Smooth muscle cell (in vitro differentiated cells): ENCODE results near the gene SETD1A. TPM values are rescaled to one million over a fixed set of nuclear protein-coding genes. Genes with fewer than 3 reads are reported as not detected.

Experiments
- DNase-seq: peaks from one replicate; lab custom pipeline; 2025; ENCODE audit not compliant: unreplicated experiment; lab: John Stamatoyannopoulos, UW
- H2AFZ ChIP-seq: fragments of 200-600 bp; sonication (generic); 2 replicates; pipeline ENCODE4 v1.6.0; 2016; ENCODE audit warnings: antibody characterized with exemption, low read depth, mild to moderate bottlenecking
- H3F3A ChIP-seq: fragments of 200-600 bp; sonication (generic); 2 replicates; pipeline ENCODE4 v1.6.0; 2017; ENCODE audit warnings: antibody characterized with exemption, low read depth
- H3K27ac ChIP-seq: fragments of 200-600 bp; sonication (generic); 2 replicates; pipeline ENCODE4 v1.5.1; 2016; ENCODE audit warnings: low read depth, mild to moderate bottlenecking
- H3K27me3 ChIP-seq: fragments of 200-600 bp; sonication (generic); 2 replicates; pipeline ENCODE4 v1.6.1; 2016; ENCODE audit warnings: low read depth, mild to moderate bottlenecking
- H3K36me3 ChIP-seq: fragments of 200-600 bp; sonication (generic); 2 replicates; pipeline ENCODE4 v1.5.1; 2016; ENCODE audit warnings: low read depth
- H3K4me1 ChIP-seq: fragments of 200-600 bp; sonication (generic); 2 replicates; pipeline ENCODE4 v1.5.1; 2016; ENCODE audit warnings: low read depth
- H3K4me2 ChIP-seq: fragments of 200-600 bp; sonication (generic); 2 replicates; pipeline ENCODE4 v1.6.0; 2016; ENCODE audit warnings: mild to moderate bottlenecking
- H3K4me3 ChIP-seq: fragments of 200-600 bp; sonication (generic); 2 replicates; pipeline ENCODE4 v1.5.1; 2016; ENCODE audit warnings: mild to moderate bottlenecking
- H3K79me2 ChIP-seq: fragments of 200-600 bp; sonication (generic); 2 replicates; pipeline ENCODE4 v1.6.0; 2016; ENCODE audit warnings: low read depth, mild to moderate bottlenecking
- H3K9ac ChIP-seq: fragments of 200-600 bp; sonication (generic); 2 replicates; pipeline ENCODE4 v1.6.0; 2016; ENCODE audit warnings: low read depth
- H3K9me3 ChIP-seq: fragments of 200-600 bp; sonication (generic); replicated peaks from 2 replicates; pipeline ENCODE4 v1.5.1; 2016; ENCODE audit warnings: low read depth
- H4K20me1 ChIP-seq: fragments of 200-600 bp; sonication (generic); 2 replicates; pipeline ENCODE4 v1.6.0; 2016; ENCODE audit warnings: low read depth
- WGBS: methylation state at CpG from one replicate; pipeline ENCODE4 v1.1.7; 2016; ENCODE audit warnings: low lambda C conversion rate; 5-methylcytosine and 5-hydroxymethylcytosine counted together
- polyA plus RNA-seq: library from polyadenylated mRNA; unstranded; fragments of >200 nt; fragmentation: Nextera tagmentation; extraction: Ambion mirVana; gene quantifications from 2 replicates; pipeline ENCODE4 v1.2.1, GENCODE V29; 2016
- total RNA-seq: library from RNA; depleted of rRNA; stranded (reverse); fragments of >200 nt; gene quantifications from 2 replicates; pipeline ENCODE4 v1.2.3, GENCODE V29; 2014
- TF ChIP-seq, protein P1 (sequence below): fragments of 200-600 bp; sonication (generic); IDR thresholded peaks from 2 replicates; pipeline ENCODE4 v1.5.1; 2017; ENCODE audit warnings: borderline replicate concordance, mild to moderate bottlenecking, antibody characterized with exemption; ENCODE audit not compliant: insufficient read depth, poor library complexity, severe bottlenecking

The SETD1A gene
- total and polyA plus RNA-seq, 2 experiments from 2014 or later, result 1.2 to 2.9 TPM

- H3F3A ChIP-seq, result no peaks in the 10 kb centered on the region
- no peak overlapping the region for H3K4me2 ChIP-seq
- no peaks in the 10 kb centered on the region for H3K36me3 ChIP-seq
- H4K20me1 ChIP-seq, result no peaks in the 10 kb centered on the region
- H3K27me3 ChIP-seq, result no peaks in the 10 kb centered on the region
- no peaks in the 10 kb centered on the region for H3K79me2 ChIP-seq
- no peak overlapping the region for H3K4me3 ChIP-seq
- no peak overlapping the region for H3K27ac ChIP-seq
- TF ChIP-seq, protein P1, sequence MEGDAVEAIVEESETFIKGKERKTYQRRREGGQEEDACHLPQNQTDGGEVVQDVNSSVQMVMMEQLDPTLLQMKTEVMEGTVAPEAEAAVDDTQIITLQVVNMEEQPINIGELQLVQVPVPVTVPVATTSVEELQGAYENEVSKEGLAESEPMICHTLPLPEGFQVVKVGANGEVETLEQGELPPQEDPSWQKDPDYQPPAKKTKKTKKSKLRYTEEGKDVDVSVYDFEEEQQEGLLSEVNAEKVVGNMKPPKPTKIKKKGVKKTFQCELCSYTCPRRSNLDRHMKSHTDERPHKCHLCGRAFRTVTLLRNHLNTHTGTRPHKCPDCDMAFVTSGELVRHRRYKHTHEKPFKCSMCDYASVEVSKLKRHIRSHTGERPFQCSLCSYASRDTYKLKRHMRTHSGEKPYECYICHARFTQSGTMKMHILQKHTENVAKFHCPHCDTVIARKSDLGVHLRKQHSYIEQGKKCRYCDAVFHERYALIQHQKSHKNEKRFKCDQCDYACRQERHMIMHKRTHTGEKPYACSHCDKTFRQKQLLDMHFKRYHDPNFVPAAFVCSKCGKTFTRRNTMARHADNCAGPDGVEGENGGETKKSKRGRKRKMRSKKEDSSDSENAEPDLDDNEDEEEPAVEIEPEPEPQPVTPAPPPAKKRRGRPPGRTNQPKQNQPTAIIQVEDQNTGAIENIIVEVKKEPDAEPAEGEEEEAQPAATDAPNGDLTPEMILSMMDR, result no peak
- H3K4me1 ChIP-seq, result peaks cover 12% of the 10 kb centered on the region
- no peak overlapping the region for H3K9ac ChIP-seq
- DNase-seq, result no peak
- 94% methylated on average over 3 of the region's 3 CpGs for WGBS
- no peak overlapping the region for H2AFZ ChIP-seq
- H3K9me3 ChIP-seq, result no peaks in the 10 kb centered on the region
Measured at GRCh38 chr16:30914830-30915229, 42.7 kb upstream of the SETD1A start.

DNA sequence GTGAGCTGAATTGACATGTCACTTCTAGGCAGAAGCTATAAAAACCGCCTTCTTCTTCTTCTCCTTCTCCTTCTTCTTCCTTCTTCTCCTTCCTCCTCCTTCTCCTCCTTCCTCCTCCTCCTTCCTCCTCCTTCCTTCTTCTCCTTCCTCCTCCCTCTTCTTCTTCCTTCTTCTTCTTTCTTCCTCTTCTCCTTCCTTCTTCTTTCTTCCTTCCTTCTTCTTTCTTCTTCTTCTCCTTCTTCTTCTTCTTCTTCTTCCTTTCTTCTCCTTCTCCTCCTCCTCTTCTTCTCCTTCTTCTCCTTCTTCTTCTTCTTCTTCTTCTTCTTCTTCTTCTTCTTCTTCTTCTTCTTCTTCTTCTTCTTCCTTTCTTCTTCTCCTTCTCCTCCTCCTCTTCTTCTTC lies 38.9 kb upstream of the SETD1A start:
- no peak for DNase-seq
- no peaks in the 10 kb centered on the region for H3K9me3 ChIP-seq
- 72% methylated on average over 1 of the region's 1 CpG for WGBS
- H3K9ac ChIP-seq, result no peak overlapping the region
- no peaks in the 10 kb centered on the region for H3K79me2 ChIP-seq
- peaks cover 7% of the 10 kb centered on the region for H3K4me1 ChIP-seq
- no peaks in the 10 kb centered on the region for H3K36me3 ChIP-seq
- no peaks in the 10 kb centered on the region for H3K27me3 ChIP-seq
- TF ChIP-seq, protein P1, result no peak
- no peak overlapping the region for H3K27ac ChIP-seq
- no peak overlapping the region for H2AFZ ChIP-seq
- H3F3A ChIP-seq, result no peaks in the 10 kb centered on the region
- no peak overlapping the region for H3K4me2 ChIP-seq
- H3K4me3 ChIP-seq, result no peak overlapping the region
- H4K20me1 ChIP-seq, result no peaks in the 10 kb centered on the region

DNA sequence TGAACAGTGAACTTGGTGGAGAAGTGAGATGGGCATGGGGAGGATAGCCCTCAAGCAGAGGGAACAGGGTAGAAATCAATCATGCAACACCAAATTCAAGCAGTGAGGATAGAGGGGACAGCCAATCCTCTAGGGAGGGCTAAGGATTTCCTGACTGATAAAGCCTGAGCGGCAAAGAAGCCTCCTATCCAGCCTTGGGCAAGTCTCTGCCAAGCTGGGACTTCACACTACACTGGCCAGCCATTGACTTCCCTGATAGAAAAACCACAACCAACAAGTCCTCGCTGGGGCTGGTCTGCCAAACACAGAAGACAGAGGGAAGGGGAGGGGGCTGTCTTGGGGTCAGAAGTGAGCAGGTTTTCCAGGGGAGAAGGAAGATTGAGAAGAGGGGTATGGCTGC lies 36.7 kb upstream of the SETD1A start:
- H3K4me1 ChIP-seq, result peaks cover 15% of the 10 kb centered on the region
- peaks cover 3% of the 10 kb centered on the region for H3K79me2 ChIP-seq
- TF ChIP-seq, protein P1, result no peak
- no peak overlapping the region for H3K4me3 ChIP-seq
- WGBS, result 73% methylated on average over 2 of the region's 2 CpGs
- no peak overlapping the region for H3K9ac ChIP-seq
- no peak overlapping the region for H3K27ac ChIP-seq
- no peak overlapping the region for H2AFZ ChIP-seq
- no peaks in the 10 kb centered on the region for H3K9me3 ChIP-seq
- H3K4me2 ChIP-seq, result no peak overlapping the region
- H3K27me3 ChIP-seq, result no peaks in the 10 kb centered on the region
- peaks cover 9% of the 10 kb centered on the region for H4K20me1 ChIP-seq
- no peaks in the 10 kb centered on the region for H3F3A ChIP-seq
- H3K36me3 ChIP-seq, result no peaks in the 10 kb centered on the region
- no peak for DNase-seq

GRCh38 chr16:30921459-30921747 lies 36.2 kb upstream of the SETD1A start:
- Histone ChIP-seq H3K9ac (no peak overlapping the region), H3K4me3 (peak overlapping the region; percentile 62), H2AFZ (no peak overlapping the region)

More at GRCh38 chr16:30921459-30921747, 36.2 kb upstream of the SETD1A start:
- H3K27ac ChIP-seq, result peak overlapping the region; percentile 83
- no peaks in the 10 kb centered on the region for H3F3A ChIP-seq
- DNase-seq, result no peak
- WGBS, result 38% methylated on average over 6 of the region's 6 CpGs
- H3K36me3 ChIP-seq, result no peaks in the 10 kb centered on the region
- H3K79me2 ChIP-seq, result peaks cover 3% of the 10 kb centered on the region
- H3K9me3 ChIP-seq, result no peaks in the 10 kb centered on the region
- H3K4me2 ChIP-seq, result peak overlapping the region; percentile 86
- TF ChIP-seq, protein P1, result no peak
- H3K4me1 ChIP-seq, result peaks cover 10% of the 10 kb centered on the region
- H4K20me1 ChIP-seq, result peaks cover 12% of the 10 kb centered on the region
- H3K27me3 ChIP-seq, result no peaks in the 10 kb centered on the region
